Upper lobe of left lung (tissue), 6 donors: ENCODE results near the gene SNX4. TPM values are rescaled to one million over a fixed set of nuclear protein-coding genes. Genes with fewer than 3 reads are reported as not detected.

Experiments used
- ATAC-seq, 2 donors: fragments of 200-7000 bp; cut with Tn5 transposase; one replicate each; pipeline ENCODE4 v1.9.1; 2022; ENCODE audit warnings: mild to moderate bottlenecking in 2 of 2, moderate library complexity in 2 of 2; ENCODE audit not compliant: low FRiP score in 2 of 2
- DNase-seq, 2 donors: peaks; one replicate each; pipeline ENCODE4 v3.0.0-alpha.2; 2019 to 2020
- H3K27ac ChIP-seq, 4 donors: fragments of 200-600 bp; sonication (generic); one replicate each; pipeline ENCODE4 v1.5.1; 2016 to 2019
- H3K27me3 ChIP-seq, 4 donors: fragments of 200-600 bp; sonication (generic); one replicate each; pipeline ENCODE4 v1.5.1; 2017 to 2019
- H3K36me3 ChIP-seq, 4 donors: fragments of 200-600 bp; sonication (generic); one replicate each; pipeline ENCODE4 v1.5.1; 2016 to 2019
- H3K4me1 ChIP-seq, 4 donors: fragments of 200-600 bp; sonication (generic); one replicate each; pipeline ENCODE4 v1.5.1; 2018 to 2019
- H3K4me3 ChIP-seq, 4 donors: fragments of 200-600 bp; sonication (generic); one replicate each; pipeline ENCODE4 v1.5.1; 2017 to 2019; ENCODE audit warnings: mild to moderate bottlenecking in 2 of 4, moderate library complexity in 1 of 4
- H3K9me3 ChIP-seq, 4 donors: fragments of 200-600 bp; sonication (generic); one replicate each; pipeline ENCODE4 v1.5.1; 2018 to 2019
- CTCF ChIP-seq, 6 experiments: fragments of 450-650 bp in 4 of 6; fragments of 200-600 bp in 2 of 6; sonication (generic) in 2 of 6; IDR thresholded peaks; one replicate each; pipeline ENCODE4 v1.5.1; 2016 to 2019; ENCODE audit warnings: antibody characterized with exemption in 6 of 6
- EP300 ChIP-seq, 4 donors: sonication (generic); formaldehyde crosslinking; IDR thresholded peaks; one replicate each; pipeline ENCODE4 v1.5.1; 2017; ENCODE audit warnings: antibody characterized with exemption in 4 of 4, control low read depth in 2 of 4
- POLR2A ChIP-seq, 4 donors: fragments of 450-650 bp; IDR thresholded peaks; one replicate each; pipeline ENCODE4 v1.5.1; 2016 to 2017; ENCODE audit warnings: antibody characterized with exemption in 4 of 4, mild to moderate bottlenecking in 2 of 4
- POLR2AphosphoS5 ChIP-seq, 2 donors: sonication (generic); formaldehyde crosslinking; IDR thresholded peaks; one replicate each; pipeline ENCODE4 v1.5.1; 2017; ENCODE audit warnings: antibody characterized with exemption in 2 of 2
- WGBS, 2 donors: methylation state at CpG; one replicate each; pipeline ENCODE4 v1.1.5; 2017 to 2018; 5-methylcytosine and 5-hydroxymethylcytosine counted together
- total RNA-seq, 6 donors: library from RNA; depleted of rRNA in 4 of 6; stranded (reverse); fragments of >200 nt in 4 of 6; gene quantifications; one replicate each; pipeline versions ENCODE4 v1.1.0 to v1.2.1, GENCODE V29; 2016 to 2021
- donor health status: DM: no; HTN: no; CAD: no; lungs with moderate emphysema.
- donor health status: DM: no; HTN: yes; CAD: no; lungs with severe emphysema.

SNX4 gene
- total RNA-seq, 6 donors from 2014 or later: 31.1 to 72.4 (median 41.8) TPM

DNA sequence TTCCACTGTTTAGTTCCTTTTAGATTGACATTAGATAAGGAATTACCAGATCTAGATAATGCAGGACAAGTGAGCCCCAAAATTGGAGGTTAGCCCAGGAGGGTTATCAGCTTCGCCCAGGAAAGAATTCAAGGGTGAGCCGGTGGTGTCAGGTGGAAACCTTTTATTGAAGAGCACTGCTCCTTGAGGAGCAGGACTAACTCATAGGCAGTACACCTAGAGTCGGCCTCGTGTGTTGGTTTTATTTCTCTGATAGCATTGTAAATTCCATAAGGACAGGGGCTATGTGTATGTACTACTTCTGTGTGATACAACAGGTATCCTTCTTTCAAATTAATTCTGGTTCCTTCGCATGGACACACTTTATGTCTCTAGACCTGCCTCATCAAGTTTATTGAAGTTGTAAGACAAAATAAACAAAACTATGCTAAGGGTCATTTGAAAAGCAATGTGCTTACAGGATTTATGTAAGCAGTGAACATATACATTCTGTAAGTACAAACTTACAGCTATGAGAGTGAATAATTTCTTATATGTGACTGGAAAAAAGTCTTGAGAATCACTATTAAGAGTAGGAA, 57.2 kb downstream of the SNX4 start:
- ATAC-seq: no peak
- H3K27me3 ChIP-seq: no peaks in the 10 kb centered on the region

DNA sequence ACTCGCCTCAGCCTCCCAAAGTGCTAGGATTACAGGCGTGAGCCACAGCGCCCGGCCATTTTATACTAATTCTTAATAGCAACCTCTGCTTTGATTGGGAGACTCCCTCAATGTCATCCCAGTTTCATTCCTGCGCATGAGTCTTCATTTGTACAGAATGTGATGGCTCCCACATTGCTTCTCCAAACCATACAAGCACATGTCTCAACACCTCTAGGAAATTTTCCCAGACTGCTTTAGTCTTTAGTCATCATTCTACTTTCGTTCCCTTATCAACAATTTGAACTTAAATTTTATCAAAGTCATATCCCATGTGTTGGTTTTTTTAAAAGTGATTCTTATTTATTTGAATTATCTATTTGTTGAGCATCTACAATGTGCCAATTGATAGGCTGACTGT, 58.1 kb downstream of the SNX4 start:
- no peaks in the 10 kb centered on the region for H3K9me3 ChIP-seq
- peaks cover 10 to 65% (median 35%) of the 10 kb centered on the region in 4 donors for H3K36me3 ChIP-seq
- H3K4me3 ChIP-seq: no peak overlapping the region
- no peak for TF ChIP-seq POLR2AphosphoS5 (IDR thresholded peaks at IDR 0.05)
- TF ChIP-seq CTCF (IDR thresholded peaks at IDR 0.05): no peak
- no peak for TF ChIP-seq EP300 (IDR thresholded peaks at IDR 0.05)
- TF ChIP-seq POLR2A (IDR thresholded peaks at IDR 0.05): no peak
- WGBS, 2 donors: 94 to 95% methylated on average over 6 of the region's 6 CpGs
- ATAC-seq (no peak), DNase-seq (no peak)
- H3K4me1 ChIP-seq: no peaks in the 10 kb centered on the region
- no peaks in the 10 kb centered on the region for H3K27me3 ChIP-seq
- no peak overlapping the region for H3K27ac ChIP-seq

More for the DNA sequence above, 57.2 kb downstream of the SNX4 start:
- H3K4me1 ChIP-seq: no peaks in the 10 kb centered on the region
- H3K9me3 ChIP-seq: no peaks in the 10 kb centered on the region
- TF ChIP-seq POLR2AphosphoS5 (IDR thresholded peaks at IDR 0.05) (no peak), CTCF (IDR thresholded peaks at IDR 0.05) (no peak)
- no peak for DNase-seq
- no peak overlapping the region for H3K27ac ChIP-seq
- peaks cover 10 to 67% (median 40%) of the 10 kb centered on the region in 4 donors for H3K36me3 ChIP-seq
- H3K4me3 ChIP-seq: no peak overlapping the region
- 76 to 84% methylated on average over 5 of the region's 5 CpGs for whole genome bisulfite sequencing, 2 donors

DNA sequence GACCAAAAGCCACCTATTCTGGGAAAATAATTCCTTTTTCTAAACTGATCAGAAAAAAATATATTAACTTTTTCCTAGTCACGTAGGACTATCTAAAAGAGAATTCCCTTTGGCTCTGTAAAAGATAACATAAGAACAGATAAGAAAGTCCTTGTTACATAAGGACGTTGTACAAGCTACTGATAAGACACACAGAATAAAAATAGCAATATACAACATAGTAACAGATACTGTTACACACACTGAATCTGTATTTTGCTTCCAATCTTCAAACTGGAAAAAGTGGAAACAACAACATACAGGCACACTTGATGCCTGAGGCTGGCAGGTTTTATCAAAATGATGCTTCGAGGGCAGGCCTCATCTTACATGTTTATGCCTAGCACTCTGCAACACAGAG, 59.8 kb downstream of the SNX4 start:
- 67 to 68% methylated on average over 3 of the region's 3 CpGs for WGBS, 2 donors
- no peak for TF ChIP-seq EP300 (IDR thresholded peaks at IDR 0.05)
- no peak for TF ChIP-seq CTCF (IDR thresholded peaks at IDR 0.05)
- no peak for TF ChIP-seq POLR2A (IDR thresholded peaks at IDR 0.05)
- no peaks in the 10 kb centered on the region for H3K9me3 ChIP-seq

DNA sequence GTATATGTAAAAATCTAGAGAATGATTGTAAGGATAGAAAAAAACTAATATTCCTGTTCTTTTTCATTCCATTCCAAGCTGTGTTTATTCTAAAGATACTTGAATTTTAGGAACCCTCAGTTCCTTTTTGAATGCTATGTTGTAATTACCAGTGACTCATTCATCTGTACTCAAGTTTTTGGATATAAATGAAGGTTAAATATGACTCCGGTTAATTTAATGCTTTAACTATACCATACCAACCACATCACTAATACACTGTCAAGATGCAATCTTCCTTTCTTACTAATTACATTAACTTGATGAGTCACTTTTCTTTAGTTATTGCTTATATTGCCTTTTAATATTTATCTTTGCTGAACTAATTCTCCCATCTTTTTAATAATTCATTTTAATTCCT, 76.1 kb downstream of the SNX4 start:
- Histone ChIP-seq H3K4me3 (no peak overlapping the region), H3K27ac (peak overlapping the region in 1 of 4 donors; percentile 34), H3K9me3 (peaks cover 0 to 6% (median 0%) of the 10 kb centered on the region in 4 donors), H3K4me1 (no peaks in the 10 kb centered on the region), H3K27me3 (no peaks in the 10 kb centered on the region), H3K36me3 (peaks cover under 1 to 35% (median 11%) of the 10 kb centered on the region in 4 donors)
- WGBS, 2 donors: 50 to 62% methylated on average over 1 of the region's 1 CpG
- DNase-seq (no peak), ATAC-seq (peak in 1 of 2 donors; percentile 44)
- TF ChIP-seq POLR2A (IDR thresholded peaks at IDR 0.05) (no peak), POLR2AphosphoS5 (IDR thresholded peaks at IDR 0.05) (no peak), EP300 (IDR thresholded peaks at IDR 0.05) (no peak), CTCF (IDR thresholded peaks at IDR 0.05) (no peak)

More for the DNA sequence above, 59.8 kb downstream of the SNX4 start:
- peaks cover 10 to 74% (median 39%) of the 10 kb centered on the region in 4 donors for H3K36me3 ChIP-seq
- ATAC-seq (no peak), DNase-seq (no peak)
- no peak overlapping the region for H3K4me3 ChIP-seq
- H3K4me1 ChIP-seq: no peaks in the 10 kb centered on the region
- no peak overlapping the region for H3K27ac ChIP-seq
- no peaks in the 10 kb centered on the region for H3K27me3 ChIP-seq

- no peaks in the 10 kb centered on the region for H3K27me3 ChIP-seq
- WGBS, 2 donors: 90 to 95% methylated on average over 1 of the region's 1 CpG
- DNase-seq: no peak
- peaks cover 0 to 21% (median 3%) of the 10 kb centered on the region in 4 donors for H3K36me3 ChIP-seq
- no peak for TF ChIP-seq EP300 (IDR thresholded peaks at IDR 0.05)
- no peak for TF ChIP-seq POLR2AphosphoS5 (IDR thresholded peaks at IDR 0.05)
- TF ChIP-seq CTCF (IDR thresholded peaks at IDR 0.05): no peak
- TF ChIP-seq POLR2A (IDR thresholded peaks at IDR 0.05): no peak
- H3K9me3 ChIP-seq: peaks cover 0 to 6% (median 0%) of the 10 kb centered on the region in 4 donors
- no peak overlapping the region for H3K27ac ChIP-seq
- H3K4me3 ChIP-seq: no peak overlapping the region
- no peak for ATAC-seq
- H3K4me1 ChIP-seq: no peaks in the 10 kb centered on the region
Measured at GRCh38 chr3:125442506-125442905, 77.5 kb downstream of the SNX4 start.
